A549 (cell line): Measurements from ENCODE around the gene PANK2.

Experiments
- CEBPB ChIP-seq, 2 experiments: fragments of >200 bp in 1 of 2; sonication (Bioruptor Twin) in 1 of 2; formaldehyde crosslinking in 1 of 2; IDR thresholded peaks; 2 replicates each; pipeline ENCODE4 v1.6.1; 2012 to 2016
- JUN ChIP-seq, 2 experiments: fragments of >200 bp; sonication (Bioruptor Twin); formaldehyde crosslinking; IDR thresholded peaks; 2 replicates in 1 of 2; 3 replicates in 1 of 2; pipeline ENCODE4 v1.6.1; 2016 to 2017
- MAZ ChIP-seq: fragments of 150-350 bp; IDR thresholded peaks from 2 replicates; pipeline ENCODE4 v1.6.1; 2014; ENCODE audit warnings: antibody characterized with exemption, low read depth, low read length, borderline replicate concordance
- TF ChIP-seq, protein P1 (sequence below): fragments of >200 bp; sonication (Bioruptor Twin); formaldehyde crosslinking; IDR thresholded peaks from 3 replicates; pipeline ENCODE4 v1.5.1; 2016
- TF ChIP-seq, protein P2 (sequence below): fragments of >200 bp; sonication (Bioruptor Twin); formaldehyde crosslinking; IDR thresholded peaks from 3 replicates; pipeline ENCODE4 v1.6.1; 2016

DNA sequence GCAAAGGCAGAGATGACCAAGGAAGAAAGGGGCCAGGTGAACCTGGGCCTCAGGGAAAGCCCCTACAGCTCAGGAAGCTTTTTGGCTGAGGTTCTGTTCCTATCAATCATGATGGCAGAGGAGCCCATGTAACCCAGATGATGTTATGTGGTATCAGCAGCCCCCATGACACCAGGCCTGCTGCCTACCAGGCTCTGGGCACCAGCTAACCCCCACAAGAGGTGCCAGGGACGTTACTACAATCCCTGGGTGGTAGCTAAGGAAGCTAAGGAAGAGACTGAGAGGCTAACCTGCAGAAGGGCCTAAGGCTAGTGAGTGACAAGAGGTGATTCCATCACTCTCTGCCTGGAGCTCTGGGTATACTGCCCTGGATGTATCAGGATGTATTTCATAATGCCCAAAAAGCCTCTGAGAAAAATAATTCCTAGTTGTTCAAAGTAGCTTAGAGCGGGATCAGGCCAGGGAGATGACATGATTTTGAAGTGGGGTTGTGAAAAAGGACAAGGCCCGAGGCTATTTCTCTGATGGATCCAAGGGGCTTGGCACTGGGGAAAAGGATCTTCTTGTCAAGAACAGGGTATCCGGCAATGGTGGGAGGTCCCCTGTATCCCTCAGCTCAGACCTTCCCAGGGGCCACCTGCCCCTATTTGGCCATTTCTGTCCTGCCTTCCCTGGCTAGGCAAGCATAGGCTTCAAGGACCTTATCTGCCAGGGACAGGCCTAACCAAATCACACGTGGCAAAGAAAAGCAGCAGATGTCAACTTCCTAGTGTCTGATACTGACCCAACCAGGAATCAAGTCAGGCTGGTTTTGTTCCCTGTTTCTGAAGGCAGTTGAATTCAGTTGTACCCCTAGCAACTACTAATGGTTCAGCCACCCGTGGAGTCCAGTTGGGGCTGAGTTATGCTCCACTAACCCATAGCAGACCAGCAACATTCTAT lies 41.3 kb downstream of the PANK2 start:
- TF ChIP-seq, protein P1, sequence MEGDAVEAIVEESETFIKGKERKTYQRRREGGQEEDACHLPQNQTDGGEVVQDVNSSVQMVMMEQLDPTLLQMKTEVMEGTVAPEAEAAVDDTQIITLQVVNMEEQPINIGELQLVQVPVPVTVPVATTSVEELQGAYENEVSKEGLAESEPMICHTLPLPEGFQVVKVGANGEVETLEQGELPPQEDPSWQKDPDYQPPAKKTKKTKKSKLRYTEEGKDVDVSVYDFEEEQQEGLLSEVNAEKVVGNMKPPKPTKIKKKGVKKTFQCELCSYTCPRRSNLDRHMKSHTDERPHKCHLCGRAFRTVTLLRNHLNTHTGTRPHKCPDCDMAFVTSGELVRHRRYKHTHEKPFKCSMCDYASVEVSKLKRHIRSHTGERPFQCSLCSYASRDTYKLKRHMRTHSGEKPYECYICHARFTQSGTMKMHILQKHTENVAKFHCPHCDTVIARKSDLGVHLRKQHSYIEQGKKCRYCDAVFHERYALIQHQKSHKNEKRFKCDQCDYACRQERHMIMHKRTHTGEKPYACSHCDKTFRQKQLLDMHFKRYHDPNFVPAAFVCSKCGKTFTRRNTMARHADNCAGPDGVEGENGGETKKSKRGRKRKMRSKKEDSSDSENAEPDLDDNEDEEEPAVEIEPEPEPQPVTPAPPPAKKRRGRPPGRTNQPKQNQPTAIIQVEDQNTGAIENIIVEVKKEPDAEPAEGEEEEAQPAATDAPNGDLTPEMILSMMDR: no peak
- no peak for TF ChIP-seq CEBPB (IDR thresholded peaks at IDR 0.05)
- TF ChIP-seq MAZ: no peak
- TF ChIP-seq JUN (IDR thresholded peaks at IDR 0.05): no peak
- TF ChIP-seq, protein P2, sequence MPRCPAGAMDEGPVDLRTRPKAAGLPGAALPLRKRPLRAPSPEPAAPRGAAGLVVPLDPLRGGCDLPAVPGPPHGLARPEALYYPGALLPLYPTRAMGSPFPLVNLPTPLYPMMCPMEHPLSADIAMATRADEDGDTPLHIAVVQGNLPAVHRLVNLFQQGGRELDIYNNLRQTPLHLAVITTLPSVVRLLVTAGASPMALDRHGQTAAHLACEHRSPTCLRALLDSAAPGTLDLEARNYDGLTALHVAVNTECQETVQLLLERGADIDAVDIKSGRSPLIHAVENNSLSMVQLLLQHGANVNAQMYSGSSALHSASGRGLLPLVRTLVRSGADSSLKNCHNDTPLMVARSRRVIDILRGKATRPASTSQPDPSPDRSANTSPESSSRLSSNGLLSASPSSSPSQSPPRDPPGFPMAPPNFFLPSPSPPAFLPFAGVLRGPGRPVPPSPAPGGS: no peak
